Measurements from ENCODE around the gene SLC5A12. TPM values are rescaled to one million over a fixed set of nuclear protein-coding genes. Genes with fewer than 3 reads are reported as not detected.

SLC5A12 gene
- total and polyA plus RNA-seq, 12 donors = 0.05 TPM; not detected in 11

DNA sequence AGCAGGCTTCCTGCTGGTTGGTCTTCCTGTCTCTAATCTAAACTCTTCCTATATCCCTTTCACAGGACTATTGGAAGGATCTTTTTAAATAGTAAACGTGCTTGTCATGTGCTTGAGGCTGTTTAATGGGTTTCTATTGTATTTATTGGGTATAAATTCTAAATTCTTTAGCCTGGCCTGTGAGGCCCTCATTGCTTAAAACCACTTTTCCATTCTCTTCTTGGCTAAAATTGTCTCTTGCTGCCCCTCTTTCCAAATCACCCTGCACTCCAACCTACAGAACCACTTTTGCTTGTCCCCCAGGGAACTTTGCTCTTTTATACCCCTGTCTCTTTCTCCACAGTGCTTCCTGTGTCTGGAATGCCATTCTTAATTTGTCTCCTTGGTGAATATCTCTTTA lies 103.4 kb downstream of the SLC5A12 start:
- WGBS, 2 donors = 24 to 34% methylated on average over 1 of the region's 1 CpG
- intact Hi-C loops (cut with DNase I) = no loop called here

More for the DNA sequence above, 103.4 kb downstream of the SLC5A12 start:
- TF ChIP-seq, protein P1, sequence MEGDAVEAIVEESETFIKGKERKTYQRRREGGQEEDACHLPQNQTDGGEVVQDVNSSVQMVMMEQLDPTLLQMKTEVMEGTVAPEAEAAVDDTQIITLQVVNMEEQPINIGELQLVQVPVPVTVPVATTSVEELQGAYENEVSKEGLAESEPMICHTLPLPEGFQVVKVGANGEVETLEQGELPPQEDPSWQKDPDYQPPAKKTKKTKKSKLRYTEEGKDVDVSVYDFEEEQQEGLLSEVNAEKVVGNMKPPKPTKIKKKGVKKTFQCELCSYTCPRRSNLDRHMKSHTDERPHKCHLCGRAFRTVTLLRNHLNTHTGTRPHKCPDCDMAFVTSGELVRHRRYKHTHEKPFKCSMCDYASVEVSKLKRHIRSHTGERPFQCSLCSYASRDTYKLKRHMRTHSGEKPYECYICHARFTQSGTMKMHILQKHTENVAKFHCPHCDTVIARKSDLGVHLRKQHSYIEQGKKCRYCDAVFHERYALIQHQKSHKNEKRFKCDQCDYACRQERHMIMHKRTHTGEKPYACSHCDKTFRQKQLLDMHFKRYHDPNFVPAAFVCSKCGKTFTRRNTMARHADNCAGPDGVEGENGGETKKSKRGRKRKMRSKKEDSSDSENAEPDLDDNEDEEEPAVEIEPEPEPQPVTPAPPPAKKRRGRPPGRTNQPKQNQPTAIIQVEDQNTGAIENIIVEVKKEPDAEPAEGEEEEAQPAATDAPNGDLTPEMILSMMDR (IDR thresholded peaks at IDR 0.05) = no peak
- ATAC-seq = no peak
- Histone ChIP-seq H3K36me3 (no peaks in the 10 kb centered on the region), H3K9me3 (peaks cover 0 to 6% (median 0%) of the 10 kb centered on the region in 11 donors), H3K27me3 (no peaks in the 10 kb centered on the region), H3K4me1 (no peaks in the 10 kb centered on the region), H3K27ac (no peak overlapping the region), H3K4me3 (no peak overlapping the region)
- DNase-seq = no peak

Other genes starting within 250 kb of the SLC5A12 start
- gene MUC15, start 149.8 kb downstream of the SLC5A12 start, total RNA-seq = not detected
- under 1 TPM in 1 of 2 donors, not detected in 1; 0.01 TPM for gene MUC15, start 149.8 kb downstream of the SLC5A12 start, polyA plus RNA-seq